Neuronal stem cell (in vitro differentiated cells): ENCODE measurements around the gene CYP11A1.

Experiments used
- DNase-seq: peaks from one replicate; pipeline ENCODE4 v3.0.0-alpha.2; 2013; ENCODE audit warnings: low spot score
- H2AFZ ChIP-seq: one replicate; pipeline ENCODE4 v1.6.1; 2013; ENCODE audit warnings: mild to moderate bottlenecking, low read length, inconsistent platforms
- H2AK5ac ChIP-seq: 2 replicates; pipeline ENCODE4 v1.6.1; 2013; ENCODE audit warnings: low read depth, mild to moderate bottlenecking, inconsistent platforms, low read length, moderate library complexity, mixed read lengths
- H2BK120ac ChIP-seq: 2 replicates; pipeline ENCODE4 v1.6.1; 2013; ENCODE audit warnings: low read depth, mild to moderate bottlenecking, inconsistent platforms, low read length, moderate library complexity, mixed read lengths
- H2BK12ac ChIP-seq: one replicate; pipeline ENCODE4 v1.6.1; 2013; ENCODE audit warnings: low read length, inconsistent platforms
- H2BK15ac ChIP-seq: 2 replicates; pipeline ENCODE4 v1.6.1; 2013; ENCODE audit warnings: mild to moderate bottlenecking, low read length, inconsistent platforms, mixed read lengths
- H2BK5ac ChIP-seq: one replicate; pipeline ENCODE4 v1.6.1; 2013; ENCODE audit warnings: inconsistent platforms, mild to moderate bottlenecking, low read length, moderate library complexity
- H3K14ac ChIP-seq: one replicate; pipeline ENCODE4 v1.6.1; 2013; ENCODE audit warnings: low read length, inconsistent platforms
- H3K18ac ChIP-seq: 2 replicates; pipeline ENCODE4 v1.6.1; 2013; ENCODE audit warnings: low read length, inconsistent platforms
- H3K23ac ChIP-seq: 2 replicates; pipeline ENCODE4 v1.6.1; 2013; ENCODE audit warnings: low read depth, mild to moderate bottlenecking, mixed read lengths, low read length, inconsistent platforms; ENCODE audit not compliant: poor library complexity
- H3K27ac ChIP-seq: replicated peaks from 3 replicates; pipeline ENCODE4 v1.5.1; 2013; ENCODE audit warnings: low read length, inconsistent platforms
- H3K27me3 ChIP-seq, 3 experiments: 2 replicates each; pipeline ENCODE4 v1.6.1; 2013; ENCODE audit warnings: low read length in 3 of 3, mild to moderate bottlenecking in 2 of 3, inconsistent platforms in 1 of 3, low read depth in 1 of 3, mixed read lengths in 1 of 3, moderate library complexity in 1 of 3; ENCODE audit not compliant: control insufficient read depth in 3 of 3, insufficient read depth in 3 of 3
- H3K36me3 ChIP-seq, 2 donors: replicated peaks in 1 of 2; 2 replicates each; pipeline ENCODE4 v1.6.1; 2013; ENCODE audit warnings: low read length in 2 of 2; ENCODE audit not compliant: control insufficient read depth in 2 of 2, insufficient read depth in 2 of 2
- H3K4ac ChIP-seq: 2 replicates; pipeline ENCODE4 v1.6.1; 2013; ENCODE audit warnings: inconsistent platforms, mild to moderate bottlenecking, low read length, moderate library complexity
- H3K4me1 ChIP-seq, 2 donors: 1 replicate in 1 of 2; 2 replicates in 1 of 2; pipeline ENCODE4 v1.6.1; 2013; ENCODE audit warnings: low read length in 2 of 2, low read depth in 1 of 2; ENCODE audit not compliant: control insufficient read depth in 2 of 2, insufficient read depth in 1 of 2
- H3K4me2 ChIP-seq: one replicate; pipeline ENCODE4 v1.6.1; 2013; ENCODE audit warnings: mild to moderate bottlenecking, low read length, inconsistent platforms; ENCODE audit not compliant: insufficient read depth, poor library complexity, severe bottlenecking
- H3K4me3 ChIP-seq, 2 donors: 2 replicates each; pipeline ENCODE4 v1.5.1; 2013; ENCODE audit warnings: low read length in 2 of 2, mild to moderate bottlenecking in 2 of 2, inconsistent platforms in 1 of 2, moderate library complexity in 1 of 2
- H3K79me1 ChIP-seq: one replicate; pipeline ENCODE4 v1.6.1; 2013; ENCODE audit warnings: low read depth, mild to moderate bottlenecking, inconsistent platforms, low read length, moderate library complexity
- H3K9ac ChIP-seq: one replicate; pipeline ENCODE4 v1.6.1; 2013; ENCODE audit warnings: mild to moderate bottlenecking, low read depth, low read length, inconsistent platforms; ENCODE audit not compliant: poor library complexity
- H3K9me3 ChIP-seq, 2 donors: replicated peaks in 1 of 2; 2 replicates each; pipeline versions ENCODE3 to v1.6.1; 2013; ENCODE audit warnings: low read length in 2 of 2, mild to moderate bottlenecking in 2 of 2, inconsistent platforms in 1 of 2, low read depth in 1 of 2, mixed read lengths in 1 of 2, moderate library complexity in 1 of 2; ENCODE audit not compliant: control insufficient read depth in 2 of 2, insufficient read depth in 1 of 2
- H4K8ac ChIP-seq: one replicate; pipeline ENCODE4 v1.6.1; 2013; ENCODE audit warnings: low read depth, mild to moderate bottlenecking, inconsistent platforms, low read length, moderate library complexity
- H4K91ac ChIP-seq: one replicate; pipeline ENCODE4 v1.6.1; 2013; ENCODE audit warnings: low read length, low read depth, mild to moderate bottlenecking, inconsistent platforms; ENCODE audit not compliant: poor library complexity
- WGBS, 2 donors: extraction: QIAGEN DNeasy Blood & Tissue Kit; methylation state at CpG; one replicate each; pipeline ENCODE4 v1.1.7; 2013; ENCODE audit warnings: missing lambda C conversion rate in 2 of 2, mixed read lengths in 1 of 2; ENCODE audit not compliant: insufficient read length in 2 of 2, insufficient replicate concordance in 1 of 2; ENCODE audit errors: extremely low coverage in 2 of 2; 5-methylcytosine and 5-hydroxymethylcytosine counted together

The CYP11A1 gene

GRCh38 chr15:74319596-74320351 is 47.7 kb downstream of the CYP11A1 start:
- peak overlapping the region; percentile 47 for H3K27ac ChIP-seq
- WGBS, 2 donors, result no CpG with 5 or more reads among the region's 8 CpGs
- H2BK120ac ChIP-seq, result peak overlapping the region; percentile 16

GRCh38 chr15:74319138-74319460 is 48.3 kb downstream of the CYP11A1 start:
- Histone ChIP-seq H2BK5ac (peak overlapping the region; percentile 29), H2BK120ac (peak overlapping the region; percentile 19), H2BK12ac (peak overlapping the region; percentile 80), H3K9ac (no peak overlapping the region), H2BK15ac (peak overlapping the region; percentile 87), H2AK5ac (peak overlapping the region; percentile 91), H4K8ac (no peak overlapping the region), H4K91ac (no peak overlapping the region), H3K14ac (no peak overlapping the region), H3K18ac (peak overlapping the region; percentile 86), H3K4me1 (peaks cover 25 to 44% of the 10 kb centered on the region in 2 donors), H2AFZ (no peak overlapping the region), H3K4me3 (no peak overlapping the region), H3K36me3 (no peaks in the 10 kb centered on the region), H3K79me1 (no peaks in the 10 kb centered on the region), H3K27ac (no peak overlapping the region), H3K4ac (no peak overlapping the region), H3K4me2 (no peak overlapping the region), H3K23ac (no peak overlapping the region), H3K9me3 (no peaks in the 10 kb centered on the region), H3K27me3 (peaks cover 0 to 1% (median 0%) of the 10 kb centered on the region in 3 experiments)
- WGBS, 2 donors, result no CpG with 5 or more reads among the region's 5 CpGs
- no peak for DNase-seq

More at GRCh38 chr15:74319596-74320351, 47.7 kb downstream of the CYP11A1 start:
- H3K9ac ChIP-seq, result no peak overlapping the region
- no peak overlapping the region for H3K4ac ChIP-seq
- H3K14ac ChIP-seq, result no peak overlapping the region
- no peak overlapping the region for H2BK15ac ChIP-seq
- H4K91ac ChIP-seq, result no peak overlapping the region
- H3K79me1 ChIP-seq, result no peaks in the 10 kb centered on the region
- H3K18ac ChIP-seq, result peak overlapping the region; percentile 86
- peak overlapping the region; percentile 21 for H2AFZ ChIP-seq
- H2BK5ac ChIP-seq, result peak overlapping the region; percentile 59
- H3K27me3 ChIP-seq, result peaks cover 0 to 1% (median 0%) of the 10 kb centered on the region in 3 experiments
- peak; percentile 80 for DNase-seq
- H4K8ac ChIP-seq, result no peak overlapping the region
- peaks cover 25 to 44% of the 10 kb centered on the region in 2 donors for H3K4me1 ChIP-seq
- H2AK5ac ChIP-seq, result peak overlapping the region; percentile 94
- H3K4me3 ChIP-seq, result no peak overlapping the region
- H2BK12ac ChIP-seq, result peak overlapping the region; percentile 80
- no peaks in the 10 kb centered on the region for H3K9me3 ChIP-seq
- H3K36me3 ChIP-seq, result no peaks in the 10 kb centered on the region
- H3K23ac ChIP-seq, result peak overlapping the region; percentile 13
- H3K4me2 ChIP-seq, result no peak overlapping the region

- H3K4ac ChIP-seq, result no peak overlapping the region
- H3K27me3 ChIP-seq, result peaks cover 0 to 1% (median 0%) of the 10 kb centered on the region in 3 experiments
- no peak overlapping the region for H2BK12ac ChIP-seq
- WGBS, 2 donors, result no CpG with 5 or more reads among the region's 6 CpGs
- no peaks in the 10 kb centered on the region for H3K79me1 ChIP-seq
- H4K8ac ChIP-seq, result no peak overlapping the region
- H3K9ac ChIP-seq, result no peak overlapping the region
- H3K9me3 ChIP-seq, result no peaks in the 10 kb centered on the region
- peak overlapping the region; percentile 87 for H2BK15ac ChIP-seq
- no peak for DNase-seq
- peak overlapping the region; percentile 19 for H2BK120ac ChIP-seq
- H3K4me1 ChIP-seq, result peaks cover 25 to 44% of the 10 kb centered on the region in 2 donors
- no peak overlapping the region for H4K91ac ChIP-seq
- H3K4me2 ChIP-seq, result no peak overlapping the region
- no peak overlapping the region for H3K23ac ChIP-seq
- H3K18ac ChIP-seq, result peak overlapping the region; percentile 18
- peak overlapping the region; percentile 29 for H2BK5ac ChIP-seq
- H3K27ac ChIP-seq, result no peak overlapping the region
- H2AK5ac ChIP-seq, result peak overlapping the region; percentile 91
- peak overlapping the region; percentile 6 for H3K14ac ChIP-seq
- H2AFZ ChIP-seq, result no peak overlapping the region
- H3K4me3 ChIP-seq, result no peak overlapping the region
- no peaks in the 10 kb centered on the region for H3K36me3 ChIP-seq
Observed at GRCh38 chr15:74318376-74319137, 48.9 kb downstream of the CYP11A1 start.

- Histone ChIP-seq H2BK12ac (peak overlapping the region; percentile 64), H3K4me3 (no peak overlapping the region), H4K91ac (no peak overlapping the region), H3K4me2 (no peak overlapping the region), H4K8ac (no peak overlapping the region), H3K9me3 (no peaks in the 10 kb centered on the region), H2BK5ac (peak overlapping the region; percentile 19), H2BK15ac (no peak overlapping the region), H3K27me3 (peaks cover 0 to under 1% (median 0%) of the 10 kb centered on the region in 3 experiments), H2BK120ac (no peak overlapping the region), H3K27ac (no peak overlapping the region), H3K4ac (no peak overlapping the region), H3K23ac (no peak overlapping the region), H2AFZ (peak overlapping the region; percentile 67), H3K18ac (peak overlapping the region; percentile 88), H2AK5ac (peak overlapping the region; percentile 91), H3K9ac (no peak overlapping the region), H3K79me1 (no peaks in the 10 kb centered on the region), H3K4me1 (peaks cover 25 to 44% of the 10 kb centered on the region in 2 donors), H3K14ac (no peak overlapping the region), H3K36me3 (no peaks in the 10 kb centered on the region)
- WGBS, 2 donors, result no CpG with 5 or more reads among the region's 8 CpGs
- no peak for DNase-seq
Observed at GRCh38 chr15:74317820-74318375, 49.5 kb downstream of the CYP11A1 start.
